K562 (cell line): ENCODE measurements around the gene GFOD2. TPM values are rescaled to one million over a fixed set of nuclear protein-coding genes. Genes with fewer than 3 reads are reported as not detected.
A peak's percentile ranks its signal among the peaks of the same experiment; 100 is the strongest.

Experiments used
- MGA ChIP-seq: fragments of 450-650 bp; IDR thresholded peaks from 2 replicates; pipeline ENCODE4 v1.6.1; 2016; ENCODE audit warnings: mild to moderate bottlenecking, moderate library complexity
- MNT ChIP-seq, 2 experiments: fragments of 450-650 bp; conservative IDR thresholded peaks; 2 replicates each; pipeline ENCODE4 v1.6.1; 2017; ENCODE audit warnings: mild to moderate bottlenecking in 2 of 2, moderate library complexity in 2 of 2
- NR2C1 ChIP-seq, 2 experiments: fragments of 450-650 bp; IDR thresholded peaks; 2 replicates each; pipeline ENCODE4 v1.6.1; 2017; ENCODE audit warnings: mild to moderate bottlenecking in 2 of 2, antibody characterized with exemption in 1 of 2, inconsistent platforms in 1 of 2, missing compliant biosample characterization in 1 of 2, missing genetic modification characterization in 1 of 2
- STAG1 ChIP-seq: sonication (generic); formaldehyde crosslinking; IDR thresholded peaks from 2 replicates; pipeline ENCODE4 v1.5.0; 2020; ENCODE audit warnings: missing genetic modification reagents, borderline replicate concordance
- ZNF695 ChIP-seq: fragments of 450-650 bp; formaldehyde crosslinking; IDR thresholded peaks from 2 replicates; pipeline ENCODE4 v1.4.0; 2020; ENCODE audit warnings: mild to moderate bottlenecking, moderate library complexity
- ZNF830 ChIP-seq: fragments of 250-450 bp; sonication (Bioruptor Pico); IDR thresholded peaks from 2 replicates; pipeline ENCODE4 v1.5.0; 2021; ENCODE audit warnings: mild to moderate bottlenecking
- polyA plus RNA-seq, 8 experiments: library from polyadenylated mRNA; depleted of rRNA in 4 of 8; stranded (reverse) in 5 of 8; unstranded in 3 of 8; fragments of >200 nt; fragmentation: Nextera tagmentation in 2 of 8; fragmentation: Illumina TruSeq in 1 of 8; extraction: Ambion mirVana in 2 of 8; extraction: Trizol in 1 of 8; gene quantifications; 2 replicates each; pipeline versions ENCODE4 v1.2.1 to v1.2.3, GENCODE V29; 2011 to 2014; ENCODE audit warnings: inconsistent platforms in 1 of 8, missing spikeins in 1 of 8
- total RNA-seq, 7 experiments: library from RNA; depleted of rRNA in 6 of 7; stranded (reverse); fragments of >200 nt in 6 of 7; fragmentation: Illumina TruSeq in 2 of 7; extraction: Trizol in 2 of 7; gene quantifications; 2 replicates each; pipeline versions ENCODE4 v1.2.1 to v1.2.3, GENCODE V29; 2011 to 2021; ENCODE audit warnings: low replicate concordance in 1 of 7

GFOD2 gene
- total and polyA plus RNA-seq, 9 of the 15 experiments (the other 6 are each of a cell fraction or from before 2014, with no cell fraction given), result 1.9 to 15.8 (median 11.1) TPM

GRCh38 chr16:67667817-67668494 lies 51.2 kb downstream of the GFOD2 start (continued):
- peak; percentile 19; the same call in 1 of the 2 replicates for TF ChIP-seq MGA
- peak in 1 of 2 experiments; percentile 36; a peak in 2 of 4 replicates for TF ChIP-seq MNT (conservative IDR thresholded peaks at IDR 0.05)
- TF ChIP-seq STAG1 (CRISPR knock-in tag), result peak; percentile 60; the same call in 1 of the 2 replicates
- TF ChIP-seq NR2C1 (IDR thresholded peaks at IDR 0.05), result 0 out of 2 replicates have a peak, but pooled peaks have one; percentile 19
- TF ChIP-seq NR2C1 (tag; IDR thresholded peaks at IDR 0.05), result no peak
- TF ChIP-seq ZNF695 (CRISPR knock-in tag), result no peak
- no peak for TF ChIP-seq ZNF830 (CRISPR knock-in tag)
